Right ventricle myocardium inferior (tissue), 1 donor: ENCODE data around the gene ATM. TPM values are rescaled to one million over a fixed set of nuclear protein-coding genes. Genes with fewer than 3 reads are reported as not detected.
"Not testable (repeated sequence)": the region's sequence is repeated elsewhere in the genome, so short reads cannot be mapped to it uniquely, and the experiment has no call there.

Experiments
- ATAC-seq: fragments of 200-7000 bp; cut with Tn5 transposase; one replicate; pipeline ENCODE4 v1.9.1; 2020; ENCODE audit warnings: mild to moderate bottlenecking, moderate library complexity
- DNase-seq: peaks from one replicate; pipeline ENCODE4 v3.0.0; 2021; ENCODE audit errors: missing footprints
- intact Hi-C: fragments of 100-400 bp; cut with DNase I; formaldehyde crosslinking; loops from one replicate; pipeline ENCODE4 v1.11.0; 2022
- total RNA-seq: library from RNA; stranded (reverse); fragmentation: NEBNext Ultra II Directional; extraction: Animal tissue kit (Norgen Biotek cat#: 25700); gene quantifications from one replicate; pipeline ENCODE4 v1.2.1, GENCODE V29; 2021
- donor health status: DM: no; HTN: yes; CAD: no; lungs with severe emphysema.

Gene ATM
- total RNA-seq, 1 donor from 2014 or later = 24.9 TPM

GRCh38 chr11:108343714-108344113, 120.8 kb downstream of the ATM start:
- no peak for ATAC-seq
- intact Hi-C loops = no loop called here

GRCh38 chr11:108345767-108346166, 122.9 kb downstream of the ATM start:
- intact Hi-C loops = no loop called here

More at GRCh38 chr11:108343714-108344113, 120.8 kb downstream of the ATM start:
- DNase-seq = no peak

GRCh38 chr11:108346451-108346850, 123.6 kb downstream of the ATM start:
- no peak for ATAC-seq
- no peak for DNase-seq
- intact Hi-C loops = no loop called here

More at GRCh38 chr11:108345767-108346166, 122.9 kb downstream of the ATM start:
- no peak for DNase-seq
- ATAC-seq = no peak

GRCh38 chr11:108351468-108351867, 128.6 kb downstream of the ATM start:
- no peak for DNase-seq
- intact Hi-C loops = loop anchor here (5.0 kb wide), 1 partner anchor 301 kb away; no protein-coding TSS in a partner anchor
- no peak for ATAC-seq

GRCh38 chr11:108364159-108364558, 141.3 kb downstream of the ATM start:
- no peak for DNase-seq
- intact Hi-C loops = no loop called here
- no peak for ATAC-seq

- DNase-seq = no peak
- ATAC-seq = no peak
- intact Hi-C loops = no loop called here
Measured at GRCh38 chr11:108368134-108368533, 145.3 kb downstream of the ATM start.

- ATAC-seq (no peak), DNase-seq (no peak)
- intact Hi-C loops = no loop called here
Measured at GRCh38 chr11:108369064-108369463, 146.2 kb downstream of the ATM start.

- no peak for DNase-seq
- ATAC-seq = no peak
- intact Hi-C loops = no loop called here
Measured at GRCh38 chr11:108370315-108370714, 147.4 kb downstream of the ATM start.

GRCh38 chr11:108370990-108371389, 148.1 kb downstream of the ATM start:
- no peak for ATAC-seq
- no peak for DNase-seq
- intact Hi-C loops = no loop called here

- ATAC-seq, DNase-seq, intact Hi-C loops: not testable (repeated sequence)
Measured at GRCh38 chr11:108373505-108373904, 150.6 kb downstream of the ATM start.

- intact Hi-C loops = no loop called here
- no peak for ATAC-seq
- DNase-seq = no peak
Measured at GRCh38 chr11:108388576-108388975, 165.7 kb downstream of the ATM start.

GRCh38 chr11:108392353-108392752, 169.5 kb downstream of the ATM start:
- ATAC-seq = no peak
- intact Hi-C loops = no loop called here

GRCh38 chr11:108393046-108393445, 170.2 kb downstream of the ATM start:
- DNase-seq (no peak), ATAC-seq (no peak)
- intact Hi-C loops = no loop called here

More at GRCh38 chr11:108392353-108392752, 169.5 kb downstream of the ATM start:
- no peak for DNase-seq

- intact Hi-C loops = no loop called here
- ATAC-seq = no peak
- DNase-seq = no peak
Measured at GRCh38 chr11:108394744-108395284, 171.9 kb downstream of the ATM start.

- ATAC-seq, DNase-seq, intact Hi-C loops: not testable (repeated sequence)
Measured at GRCh38 chr11:108396672-108397071, 173.8 kb downstream of the ATM start.

- ATAC-seq = no peak
Measured at GRCh38 chr11:108398439-108398838, 175.6 kb downstream of the ATM start.

GRCh38 chr11:108402241-108402640, 179.4 kb downstream of the ATM start:
- intact Hi-C loops = no loop called here
- DNase-seq = no peak
- ATAC-seq = no peak

More at GRCh38 chr11:108398439-108398838, 175.6 kb downstream of the ATM start:
- DNase-seq = no peak
- intact Hi-C loops = no loop called here

- DNase-seq (no peak), ATAC-seq (no peak)
- intact Hi-C loops = no loop called here
Measured at GRCh38 chr11:108403052-108403451, 180.2 kb downstream of the ATM start.

GRCh38 chr11:108405706-108406105, 182.8 kb downstream of the ATM start:
- DNase-seq = no peak
- intact Hi-C loops = no loop called here

GRCh38 chr11:108414958-108415357, 192.1 kb downstream of the ATM start:
- intact Hi-C loops = no loop called here
- no peak for DNase-seq
- ATAC-seq = no peak

More at GRCh38 chr11:108405706-108406105, 182.8 kb downstream of the ATM start:
- no peak for ATAC-seq

GRCh38 chr11:108417551-108417950, 194.7 kb downstream of the ATM start:
- not testable (repeated sequence) for ATAC-seq, DNase-seq
- intact Hi-C loops = loop anchor here (2.0 kb wide), 1 partner anchor 231 kb away; no protein-coding TSS in a partner anchor
